ENCODE measurements around the gene CAMK2A.

The CAMK2A gene

GRCh38 chr5:150239099-150239793 is 50.3 kb downstream of the CAMK2A start:
- ChIA-PET POLR2A (no interaction called here), CTCF (interaction anchor here (1.1 kb wide), 1 partner anchor 112 kb away, joined by 3 read pairs; no protein-coding TSS in a partner anchor)
- TF ChIP-seq ZNF580 (tag by site-specific recombination; IDR thresholded peaks at IDR 0.05) (no peak), ZNF629 (tag by site-specific recombination; IDR thresholded peaks at IDR 0.05) (no peak), ZNF513 (tag by site-specific recombination; IDR thresholded peaks at IDR 0.05) (no peak), ZNF843 (tag by site-specific recombination; IDR thresholded peaks at IDR 0.05) (no peak), ZFP3 (tag by site-specific recombination; IDR thresholded peaks at IDR 0.05; ENCODE audit: low read depth) (no peak), ZNF175 (tag by site-specific recombination; IDR thresholded peaks at IDR 0.05) (no peak), ZFP37 (tag by site-specific recombination; IDR thresholded peaks at IDR 0.05) (no peak), ZFP69B (tag by site-specific recombination; IDR thresholded peaks at IDR 0.05) (no peak), ZNF280D (tag by site-specific recombination; IDR thresholded peaks at IDR 0.05) (no peak), ZNF140 (tag by site-specific recombination; IDR thresholded peaks at IDR 0.05) (no peak), ZNF16 (tag by site-specific recombination; IDR thresholded peaks at IDR 0.05; ENCODE audit: low read depth) (no peak), ZBTB7A (tag by site-specific recombination; IDR thresholded peaks at IDR 0.05; ENCODE audit: low read depth) (no peak), ZBTB20 (tag by site-specific recombination; IDR thresholded peaks at IDR 0.05) (no peak), ZSCAN16 (tag by site-specific recombination; IDR thresholded peaks at IDR 0.05) (no peak), OVOL3 (tag by site-specific recombination; IDR thresholded peaks at IDR 0.05) (no peak), HOXC10 (CRISPR knock-in tag; IDR thresholded peaks at IDR 0.05) (no peak), SETDB1 (IDR thresholded peaks at IDR 0.05; ENCODE audit: insufficient read length, low read length) (no peak), SALL2 (tag by site-specific recombination; IDR thresholded peaks at IDR 0.05; ENCODE audit: borderline replicate concordance) (no peak), HIC1 (tag by site-specific recombination; IDR thresholded peaks at IDR 0.05) (no peak), ZNF585B (tag by site-specific recombination; IDR thresholded peaks at IDR 0.05) (no peak)
- no peaks in the 10 kb centered on the region for H3K36me3 ChIP-seq (ENCODE audit: control insufficient read depth in 2 of 2, insufficient read depth in 1 of 2, low read length in 2 of 2)
- H3K4me3 ChIP-seq (ENCODE audit: low read depth, low read length) = no peak overlapping the region
- no peaks in the 10 kb centered on the region for H3K9me3 ChIP-seq (ENCODE audit: control insufficient read depth, insufficient read depth, low read depth, low read length)
- H3K4me1 ChIP-seq (ENCODE audit: control insufficient read depth, insufficient read depth, low read length) = no peaks in the 10 kb centered on the region
- H3K27ac ChIP-seq (ENCODE audit: extremely low read depth, low read depth, low read length) = no peak overlapping the region

All from HEK293 (cell line).